Left colon (tissue), 2 donors: ENCODE measurements around the gene KCNQ1. TPM values are rescaled to one million over a fixed set of nuclear protein-coding genes. Genes with fewer than 3 reads are reported as not detected.

Experiments
- total RNA-seq, 2 donors: library from RNA; stranded (reverse); fragmentation: NEBNext Ultra II Directional; extraction: Animal tissue kit (Norgen Biotek cat#: 25700); gene quantifications; one replicate each; pipeline ENCODE4 v1.2.1, GENCODE V29; 2021
- donor health status: DM: no; HTN: no; CAD: no.
- donor health status: DM: yes; HTN: yes; CAD: no.

Gene KCNQ1
- total RNA-seq, 2 donors from 2014 or later = 42.8 to 56.8 TPM

Other genes starting within 250 kb of the KCNQ1 start
- 10 to 100 TPM in 1 of 2 donors, 1 to 10 TPM in 1; 6.3 to 10.4 TPM for gene ASCL2, start 174.4 kb upstream of the KCNQ1 start, total RNA-seq
- under 1 TPM; 0.15 to 0.78 TPM for gene C11orf21, start 143.1 kb upstream of the KCNQ1 start, total RNA-seq
- gene TSPAN32, start 143.0 kb upstream of the KCNQ1 start, total RNA-seq = 1 to 10 TPM in 1 of 2 donors, not detected in 1; 1.3 TPM
- gene CD81, start 67.7 kb upstream of the KCNQ1 start, total RNA-seq = 100 to 1,000 TPM; 111 to 217 TPM
- 10 to 100 TPM; 39.9 to 40.4 TPM for gene TSSC4, start 44.3 kb upstream of the KCNQ1 start, total RNA-seq
- gene TRPM5, start 494 bp upstream of the KCNQ1 start, total RNA-seq = 1 to 10 TPM; 2.0 to 3.8 TPM